Activated CD4-positive, alpha-beta T cell treated with anti-CD3 and anti-CD28 coated beads for 48 hours (primary cell): Measurements from ENCODE around the gene ASF1B.

Source experiments
- DNase-seq: peaks from one replicate; pipeline ENCODE4 v3.0.0-alpha.2; 2020

ASF1B gene

DNA sequence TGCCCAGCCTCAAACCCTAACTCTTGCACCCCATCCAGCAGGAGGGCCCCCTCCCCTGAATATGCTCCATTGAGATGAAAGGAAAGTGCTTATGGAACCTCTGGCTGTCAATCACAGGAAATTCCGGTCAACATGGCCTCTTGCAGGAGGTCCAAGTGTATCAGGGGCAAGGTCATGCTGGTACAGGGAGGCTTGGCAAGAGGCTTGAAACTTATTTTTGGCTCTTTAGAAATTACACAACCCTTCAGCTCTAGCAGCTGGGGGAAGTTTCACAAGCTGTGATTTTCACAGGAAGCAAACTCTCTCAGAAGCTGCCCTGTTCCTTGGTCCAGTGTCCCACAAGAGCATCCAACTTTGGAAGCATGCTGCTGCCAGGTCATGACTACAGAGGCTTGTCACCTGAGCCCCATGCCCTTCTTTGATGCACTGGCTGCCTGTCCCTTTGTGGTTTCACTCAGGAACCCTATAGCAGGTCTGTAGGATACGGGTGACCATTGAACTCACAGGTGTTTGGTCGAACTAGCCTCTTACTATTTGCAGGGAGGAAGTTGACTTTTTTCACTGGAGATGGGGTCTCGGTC, 8.4 kb downstream of the ASF1B start:
- DNase-seq, result no peak

DNA sequence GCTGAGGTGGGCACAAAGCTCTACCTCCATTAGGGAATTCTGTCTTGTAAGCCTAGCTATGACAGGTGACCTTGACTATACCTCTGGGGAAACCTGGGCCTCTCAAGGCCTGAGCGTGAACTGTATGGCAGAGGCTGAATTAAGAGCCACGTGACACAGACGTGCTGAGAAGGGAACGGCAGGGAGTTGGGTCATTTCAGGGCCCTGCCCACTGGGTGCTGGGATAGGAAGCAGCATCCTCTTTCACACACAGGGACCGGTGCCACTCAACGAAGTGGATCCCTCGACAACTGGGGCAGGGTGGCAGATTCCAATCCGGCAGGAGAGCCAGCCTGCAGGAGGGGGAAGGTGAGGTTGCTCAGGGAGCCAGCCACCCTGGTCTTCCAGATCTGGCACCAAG, 9.2 kb downstream of the ASF1B start:
- DNase-seq, result no peak

DNA sequence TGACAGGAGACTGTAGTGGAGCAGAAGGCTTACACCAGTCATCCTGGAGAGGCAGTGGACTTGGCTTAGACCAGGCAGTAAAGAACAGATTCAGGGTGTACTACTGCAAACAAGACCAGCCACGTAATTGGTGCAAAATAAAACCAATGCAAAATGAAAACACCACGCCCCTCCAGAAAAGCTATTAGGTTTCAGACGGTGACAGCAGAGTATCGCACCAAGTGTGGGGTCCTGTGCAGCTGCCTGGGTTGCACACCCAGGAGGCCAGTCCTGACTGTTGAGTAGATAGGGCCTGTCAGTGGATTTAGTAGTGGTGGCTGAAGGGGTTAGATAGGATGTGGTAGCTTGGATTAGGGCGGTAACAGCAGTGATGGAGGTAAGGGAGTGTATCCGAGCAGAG, 13.5 kb downstream of the ASF1B start:
- no peak for DNase-seq

DNA sequence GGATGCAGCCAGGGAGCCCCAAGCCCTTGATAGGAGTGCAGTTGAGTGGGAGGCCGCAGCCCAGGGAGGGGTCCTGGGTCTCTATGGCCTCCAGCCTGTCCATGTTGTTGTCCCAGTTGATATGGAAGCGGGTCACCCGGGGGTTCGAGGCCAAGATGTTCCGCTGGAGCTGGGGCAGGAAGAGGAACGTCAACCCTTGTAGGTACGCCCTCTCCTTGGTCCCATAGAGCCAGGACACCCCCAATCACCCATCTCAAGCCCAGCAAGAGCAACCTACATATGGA, 15.9 kb downstream of the ASF1B start:
- no peak for DNase-seq

DNA sequence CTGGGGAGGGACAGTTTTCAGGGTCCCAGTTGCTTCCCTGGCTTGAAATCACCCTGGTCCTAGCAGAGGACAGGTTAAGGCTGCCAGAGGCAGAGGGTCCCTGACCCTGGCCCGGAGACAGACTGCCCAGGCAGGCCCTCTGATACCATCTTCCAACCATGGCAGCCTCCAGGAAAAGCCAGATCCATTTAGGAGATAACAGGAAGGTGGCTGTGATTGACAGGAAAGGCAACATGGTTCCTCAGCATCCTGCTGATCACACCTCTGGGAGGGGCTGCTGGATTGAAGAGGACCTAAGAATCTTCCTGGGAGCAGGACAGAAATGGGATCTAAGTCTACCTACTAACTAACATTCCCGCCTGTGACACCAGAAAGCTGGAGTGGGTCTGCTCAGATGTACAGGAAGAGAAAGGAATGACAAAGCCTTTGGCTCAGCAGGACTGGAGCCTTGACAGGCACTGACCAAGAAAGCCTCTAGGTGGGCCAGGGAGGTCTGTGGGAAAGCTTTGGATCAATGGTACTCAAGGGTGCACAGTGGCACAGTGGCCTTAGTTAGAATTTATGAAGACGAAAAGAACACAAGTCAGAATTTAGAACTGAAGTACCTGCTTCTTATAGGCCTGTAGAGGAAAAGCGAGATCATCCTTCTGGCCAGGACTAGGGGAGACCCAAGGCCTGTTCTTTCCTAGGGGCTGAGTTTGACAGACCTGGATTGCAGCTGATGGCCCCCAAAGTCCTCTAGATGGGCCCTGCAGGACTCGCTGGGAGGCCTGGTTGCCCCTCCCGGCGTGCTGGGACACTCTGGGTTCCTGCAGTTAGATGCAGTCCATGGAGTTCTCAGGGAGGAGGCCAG, 16.5 kb downstream of the ASF1B start:
- DNase-seq, result no peak

DNA sequence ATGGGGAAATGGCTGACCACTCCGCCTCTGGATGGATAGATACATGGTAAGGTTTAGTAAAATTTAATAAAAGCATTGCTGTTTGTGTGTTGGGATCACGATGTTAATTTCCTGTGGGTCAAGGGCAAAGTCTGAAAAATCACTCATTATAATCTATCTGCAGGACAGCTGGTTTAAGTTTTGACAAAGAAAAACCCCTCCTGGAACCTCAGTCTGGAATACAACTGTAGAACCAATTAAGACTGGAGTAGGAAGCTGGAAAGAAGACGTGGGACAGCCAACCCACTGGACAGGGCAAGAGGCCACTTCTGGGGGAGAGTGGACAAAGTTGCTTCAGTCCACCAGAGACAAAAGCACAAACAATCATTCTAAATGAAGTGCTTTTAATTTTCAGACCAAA, 17.2 kb downstream of the ASF1B start:
- no peak for DNase-seq

DNA sequence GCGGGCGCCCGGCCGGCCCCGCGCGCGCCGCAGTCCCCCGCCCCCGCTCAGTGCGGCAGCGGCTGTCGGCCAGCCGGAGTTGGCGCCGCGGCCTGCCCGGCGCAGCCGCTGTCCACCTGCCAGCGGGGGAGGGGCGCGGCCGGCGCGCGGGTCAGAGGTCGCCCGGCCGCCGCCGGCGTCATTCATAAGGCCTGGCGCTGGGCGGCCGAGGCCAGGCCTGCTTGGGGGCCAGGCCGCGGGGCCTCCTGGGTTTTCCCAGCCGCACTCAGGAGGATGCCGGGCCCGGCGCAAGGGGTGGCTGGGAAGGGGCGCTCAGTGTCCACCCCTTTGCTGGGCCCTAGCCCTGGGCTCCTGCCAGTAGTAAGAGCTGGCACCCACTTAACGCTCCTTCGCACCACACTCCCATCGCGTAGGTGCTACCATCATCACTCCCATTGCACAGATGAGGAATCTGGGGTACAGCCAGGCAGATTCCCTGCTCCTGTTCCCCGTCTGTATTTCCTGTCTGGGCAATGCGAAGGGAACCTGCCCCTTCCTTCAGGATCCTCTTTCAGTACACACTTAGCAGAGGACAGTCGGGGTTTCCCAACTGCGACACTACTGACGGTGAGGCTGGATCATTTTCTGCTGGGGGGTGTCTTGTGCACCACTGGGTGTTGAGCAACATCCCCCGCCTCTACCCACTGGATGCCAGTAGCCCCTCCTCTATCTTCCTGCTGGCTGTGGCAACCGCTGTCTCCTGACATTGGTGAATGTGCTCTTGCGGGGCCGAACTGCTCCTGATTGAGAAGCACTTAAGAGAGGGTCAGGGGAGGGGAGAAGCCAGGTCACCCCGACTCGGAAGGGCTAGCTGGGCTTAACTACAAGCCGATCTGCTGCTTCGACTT, 18.0 kb downstream of the ASF1B start:
- peak; percentile 35 for DNase-seq

DNA sequence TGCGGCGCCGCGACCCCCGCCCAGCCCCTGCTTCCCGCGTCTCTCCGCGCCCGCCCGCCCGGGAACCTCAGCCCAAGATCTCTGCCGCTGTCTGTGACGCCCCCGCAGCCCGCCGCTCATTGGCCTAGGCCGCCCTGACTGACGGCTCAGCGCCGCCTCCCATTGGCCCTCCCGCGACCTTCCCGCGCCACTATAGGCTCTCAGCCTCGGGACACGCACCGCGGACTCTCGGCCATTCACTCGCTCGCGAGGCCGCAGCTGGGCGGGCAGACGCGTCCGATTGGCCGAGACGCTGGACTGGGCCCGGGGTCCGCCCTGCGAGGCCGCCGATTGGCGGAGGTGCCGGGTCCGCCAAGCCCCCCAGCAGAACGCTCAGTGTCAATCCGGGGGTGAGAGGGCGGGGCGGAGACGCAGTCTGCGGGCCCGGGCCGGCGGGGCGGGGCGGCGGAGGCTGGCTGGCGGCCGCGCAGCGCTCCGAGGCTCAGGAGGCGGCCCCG, 18.7 kb downstream of the ASF1B start, which contains the start of gene PRKACA:
Gene PRKACA, minus strand, starts transcription at position 95 of the 497 bp plus-strand sequence. CDS start 215 bp downstream, outside the sequence.
- peak; percentile 99 for DNase-seq

DNA sequence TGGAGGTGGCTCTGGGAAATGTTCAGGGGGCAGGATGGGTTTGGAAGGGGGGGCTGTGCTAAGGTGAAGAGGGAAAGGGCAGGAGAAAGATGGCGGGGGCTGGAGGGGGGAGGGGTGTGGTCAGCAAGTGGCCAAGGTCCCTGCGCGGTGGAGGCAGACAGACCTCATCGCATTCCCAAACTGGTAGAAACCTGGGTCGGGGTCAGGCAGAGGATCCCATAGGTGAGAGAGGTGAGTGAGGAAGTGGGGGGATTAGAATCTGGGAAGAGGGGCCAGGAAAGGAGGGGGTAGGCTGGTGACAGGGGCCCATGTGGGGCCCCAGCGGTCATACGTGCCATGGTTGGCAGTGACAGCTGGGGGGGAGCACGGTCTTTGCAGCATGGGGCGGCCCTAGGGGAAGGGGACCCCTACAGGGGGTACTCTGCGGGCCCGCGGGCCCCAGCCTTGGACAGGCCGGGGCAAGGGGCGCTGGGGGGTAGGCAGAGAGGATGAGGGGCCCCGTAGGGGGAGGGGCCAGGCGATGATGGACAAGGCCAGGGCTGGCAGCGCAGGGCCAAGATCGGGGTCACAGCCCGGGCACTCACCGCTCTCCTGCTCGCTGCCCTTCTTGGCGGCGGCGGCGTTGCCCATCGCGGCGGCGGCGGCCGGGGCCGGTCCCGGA, 19.3 kb downstream of the ASF1B start:
- DNase-seq, result peak; percentile 16

DNA sequence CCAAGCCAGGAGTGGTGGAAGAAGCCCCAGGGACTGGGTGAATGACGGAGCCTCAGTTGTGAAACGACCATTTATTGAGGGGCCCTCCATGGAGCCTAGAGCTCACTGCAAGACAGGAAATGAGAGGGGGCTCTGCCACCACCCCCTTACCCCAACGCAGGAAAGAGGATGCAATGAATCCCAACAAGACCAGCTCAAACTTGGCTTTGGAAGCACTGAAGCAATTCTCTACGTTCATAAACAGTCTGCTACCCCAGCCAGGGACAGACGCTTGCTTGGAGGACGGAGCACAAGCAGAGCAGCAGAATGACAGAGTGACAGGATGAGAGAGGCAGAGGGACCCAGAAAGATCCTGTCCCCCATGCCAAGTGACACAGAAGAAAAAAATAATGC, 19.9 kb downstream of the ASF1B start:
- DNase-seq, result no peak

DNA sequence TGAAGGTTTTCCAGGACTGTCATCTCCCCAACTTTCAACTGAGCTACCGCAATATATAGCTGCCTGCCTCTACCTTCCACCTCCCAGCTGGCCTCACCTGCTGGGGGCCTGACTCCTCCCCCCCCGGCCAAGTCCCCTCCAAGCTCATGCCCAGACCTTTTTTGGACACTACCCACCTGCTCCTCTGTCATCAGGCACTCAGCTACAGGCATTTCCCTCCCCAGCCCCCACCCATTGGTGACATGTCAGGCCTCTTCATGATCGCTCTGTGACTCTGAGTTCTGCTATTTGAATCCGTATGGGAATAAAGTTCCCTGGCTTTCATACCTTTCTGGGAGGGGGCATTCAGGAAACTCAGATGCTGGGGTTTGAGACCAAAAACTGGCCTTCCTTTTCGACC, 20.6 kb downstream of the ASF1B start:
- DNase-seq, result no peak

DNA sequence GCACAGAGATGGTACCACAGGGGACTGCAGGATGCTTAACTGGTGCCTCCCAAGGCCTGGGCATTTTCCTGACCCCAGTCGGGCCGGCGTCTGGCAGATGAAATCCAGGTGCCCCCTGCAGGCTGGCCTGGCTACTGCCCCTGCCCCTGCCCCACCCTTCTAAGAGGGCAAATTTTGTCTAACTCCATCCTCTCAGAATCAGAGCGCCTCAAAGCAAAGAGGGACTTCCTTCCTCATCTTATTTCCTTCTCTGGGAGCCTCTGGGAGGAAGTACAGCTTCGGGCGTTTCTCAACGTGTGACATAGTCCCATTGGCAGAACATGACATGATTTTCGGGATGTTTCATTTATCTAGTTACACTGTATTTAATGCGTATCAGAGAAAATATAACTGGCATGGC, 21.5 kb downstream of the ASF1B start:
- peak; percentile 70 for DNase-seq

DNA sequence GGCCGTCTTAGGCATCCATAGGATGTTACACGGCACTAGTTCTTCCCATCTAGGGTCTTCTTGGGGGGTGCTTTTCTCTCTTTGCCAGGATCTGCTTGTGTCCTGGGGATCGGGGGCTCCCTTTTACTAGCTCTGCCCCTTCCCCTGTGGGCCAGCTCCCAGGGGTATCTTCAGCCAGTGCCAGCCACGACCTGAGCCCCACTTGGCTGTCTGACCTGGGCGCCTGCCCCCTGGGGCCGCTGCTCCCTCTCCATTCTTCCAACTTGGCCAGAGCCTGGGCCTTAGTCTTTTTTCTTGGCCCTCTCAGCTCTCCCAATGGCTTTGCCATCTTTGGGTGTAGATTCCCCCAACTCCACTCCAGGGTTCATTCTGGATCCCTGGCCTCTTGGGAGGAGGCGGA, 21.9 kb downstream of the ASF1B start:
- DNase-seq, result no peak

DNA sequence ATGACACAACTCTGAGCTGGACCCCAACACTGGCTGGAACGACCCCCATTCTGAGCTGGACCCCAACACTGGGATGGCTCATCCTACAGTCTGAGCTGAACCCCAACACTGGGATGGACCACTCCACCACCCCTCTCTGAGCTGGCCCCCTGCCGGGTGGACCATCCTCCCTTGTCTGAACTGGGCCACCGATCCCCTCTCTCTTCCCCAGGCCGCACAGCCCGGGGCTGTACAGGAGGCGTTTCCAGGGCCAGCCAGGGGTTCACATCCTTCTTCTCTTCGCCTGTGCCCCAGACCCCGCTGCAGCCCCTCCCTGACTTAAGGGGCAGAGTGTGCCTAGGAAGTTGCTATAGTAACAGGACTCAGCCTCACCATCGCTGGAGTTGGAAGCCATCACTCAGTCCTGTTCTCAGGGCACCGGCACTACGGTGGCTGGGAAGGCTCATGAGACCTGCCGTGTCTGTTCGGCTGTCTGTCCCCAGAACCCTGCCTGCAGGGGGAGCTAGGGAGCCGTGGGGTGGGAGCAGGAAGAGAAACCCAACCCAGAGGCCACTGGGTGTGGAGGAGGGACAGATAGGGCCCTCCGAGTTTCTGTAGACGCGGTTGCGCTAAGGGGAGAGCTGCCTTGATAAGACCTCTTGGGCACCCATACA, 22.5 kb downstream of the ASF1B start:
- DNase-seq, result peak; percentile 81

DNA sequence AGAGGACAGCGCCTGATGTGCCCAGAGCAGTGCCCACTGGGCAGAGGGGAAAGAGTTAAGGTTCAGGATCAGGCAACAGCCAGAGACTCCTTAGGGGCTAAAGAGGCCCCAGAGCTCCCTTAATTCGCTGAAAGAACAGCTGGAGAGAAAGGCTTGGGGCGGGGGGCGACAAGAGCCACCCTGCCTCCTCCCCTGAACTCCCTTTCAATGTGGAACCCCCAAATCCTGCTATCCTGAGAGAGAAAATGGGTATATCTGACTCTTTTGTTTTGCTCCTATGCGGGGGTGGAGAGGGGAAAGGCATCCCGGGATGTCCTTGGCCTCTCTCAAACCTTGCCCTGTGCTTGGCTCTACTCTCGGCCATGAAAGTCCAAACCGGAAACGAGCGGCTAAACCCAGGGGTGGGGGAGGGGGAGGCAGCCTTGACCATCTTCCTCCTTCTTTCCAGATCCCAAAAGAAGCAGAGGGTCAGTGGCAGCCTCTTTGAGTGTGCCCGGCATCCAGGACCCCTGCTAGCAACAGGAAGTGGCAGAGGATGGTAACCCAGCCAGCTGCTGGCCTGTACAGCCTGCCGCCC, 23.5 kb downstream of the ASF1B start:
- no peak for DNase-seq

DNA sequence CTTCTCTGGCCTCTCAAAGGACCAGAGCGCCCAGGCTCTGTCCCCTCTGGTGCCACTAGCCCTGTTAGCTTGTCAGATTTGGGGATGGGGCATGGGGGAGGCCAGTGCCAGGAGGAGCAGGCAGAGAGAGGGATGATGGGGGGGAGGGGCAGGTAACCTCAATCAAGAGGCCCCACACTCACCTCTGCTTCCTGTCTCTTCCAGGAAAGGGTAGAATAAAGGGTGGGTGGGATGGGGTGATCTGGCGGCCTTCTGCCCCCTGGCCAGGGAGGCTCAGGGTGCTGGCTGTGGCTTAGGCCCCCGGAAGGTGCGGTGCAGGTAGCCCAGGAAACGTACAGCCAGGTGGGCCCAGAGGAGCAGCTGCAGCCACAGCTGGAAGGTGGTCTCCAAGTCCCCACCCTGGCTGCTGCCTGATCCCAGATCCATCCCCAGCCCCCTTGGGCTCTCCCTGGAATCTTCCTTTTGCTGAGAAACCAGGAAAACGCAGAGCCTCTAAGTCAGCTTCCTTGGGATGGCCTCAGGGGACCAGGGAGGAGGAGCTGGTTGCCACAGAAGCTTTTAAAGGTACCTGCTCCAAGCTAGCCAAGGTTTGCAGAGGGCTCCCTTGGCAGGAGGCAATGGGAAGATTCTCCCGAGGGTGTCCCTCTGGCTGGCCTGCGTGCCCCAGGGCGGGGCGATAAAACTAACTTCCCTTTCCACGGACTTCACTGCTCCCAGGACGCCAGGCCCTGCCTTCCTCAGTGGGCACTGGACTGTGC, 24.2 kb downstream of the ASF1B start:
- no peak for DNase-seq

DNA sequence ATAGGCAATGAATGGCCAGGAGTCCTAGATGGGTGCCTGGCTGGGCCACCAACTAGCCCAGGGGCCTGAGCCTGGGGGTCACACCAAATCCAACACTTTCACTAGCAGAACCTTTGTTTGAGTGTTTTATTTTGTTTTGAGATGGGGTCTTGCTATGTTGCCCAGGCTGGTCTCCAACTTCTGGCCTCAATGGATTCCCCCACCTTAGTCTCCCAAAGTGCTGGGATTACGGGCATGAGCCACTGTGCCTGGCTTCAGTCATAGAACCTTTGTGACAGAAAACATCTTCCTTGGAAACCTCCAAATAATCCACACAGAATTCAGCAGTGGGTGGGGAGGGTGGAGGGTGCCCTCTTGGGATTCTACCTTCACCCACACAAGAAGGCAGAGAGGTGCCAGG, 24.9 kb downstream of the ASF1B start:
- no peak for DNase-seq

DNA sequence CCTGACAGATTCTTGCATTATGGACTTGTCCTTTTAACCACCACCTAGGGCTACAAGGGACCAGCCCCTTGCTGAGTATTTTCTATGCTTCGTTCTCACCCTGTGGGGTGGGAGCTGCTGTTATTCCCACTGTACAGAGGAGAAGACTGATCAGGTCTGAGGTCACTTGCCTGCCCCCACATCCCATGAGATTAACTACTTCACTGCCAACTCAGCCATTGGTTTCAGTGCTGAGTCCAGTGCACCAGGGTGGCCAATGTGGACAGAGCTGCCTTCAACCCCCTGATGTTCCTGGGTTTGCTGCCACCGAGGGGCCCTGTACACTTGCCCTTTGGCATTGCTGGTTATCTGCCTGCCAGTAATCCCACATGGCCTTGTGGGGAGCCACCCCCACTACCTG, 25.7 kb downstream of the ASF1B start:
- DNase-seq, result no peak

DNA sequence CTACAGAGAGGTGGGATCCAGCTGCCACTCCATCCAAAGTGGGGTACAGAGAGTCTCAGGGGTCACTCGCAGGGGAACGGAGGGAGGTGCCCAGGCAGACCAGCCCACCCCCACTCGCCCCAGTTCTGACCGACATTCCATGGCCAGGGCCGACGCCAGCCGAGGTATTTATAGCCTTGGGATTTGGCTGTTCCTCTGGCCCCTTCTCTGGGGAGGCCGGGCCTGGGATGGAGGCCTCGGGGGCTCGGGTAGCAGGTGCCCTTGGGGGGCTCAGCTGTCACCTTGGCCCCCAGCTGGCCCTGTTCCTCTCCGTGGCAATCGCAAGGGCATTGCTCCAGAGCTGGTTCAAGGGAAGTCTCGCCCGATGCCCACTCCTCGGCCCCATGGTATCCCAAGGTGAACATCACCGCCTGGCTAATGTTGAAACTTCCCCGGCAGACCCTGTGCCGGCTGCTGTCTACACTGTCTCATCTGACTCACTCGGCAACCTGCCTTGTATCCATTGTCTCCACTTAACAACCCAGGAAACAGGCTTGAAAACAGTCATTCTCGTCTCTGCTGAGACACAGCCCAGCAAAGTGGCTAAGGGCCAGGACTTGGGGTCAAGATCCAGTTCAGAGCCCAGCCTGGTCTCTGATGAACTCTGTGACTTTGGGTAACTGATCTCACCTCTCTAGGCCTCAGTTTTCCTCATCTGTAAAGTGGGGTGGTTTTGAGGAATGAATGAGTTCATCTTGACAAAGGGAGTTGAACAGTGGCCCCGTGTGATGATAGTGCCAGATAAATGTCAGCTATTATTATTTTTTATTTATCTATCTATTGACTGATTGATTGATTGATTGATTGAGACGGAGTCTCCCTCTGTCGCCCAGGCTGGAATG, 28.6 kb downstream of the ASF1B start:
- DNase-seq, result no peak

DNA sequence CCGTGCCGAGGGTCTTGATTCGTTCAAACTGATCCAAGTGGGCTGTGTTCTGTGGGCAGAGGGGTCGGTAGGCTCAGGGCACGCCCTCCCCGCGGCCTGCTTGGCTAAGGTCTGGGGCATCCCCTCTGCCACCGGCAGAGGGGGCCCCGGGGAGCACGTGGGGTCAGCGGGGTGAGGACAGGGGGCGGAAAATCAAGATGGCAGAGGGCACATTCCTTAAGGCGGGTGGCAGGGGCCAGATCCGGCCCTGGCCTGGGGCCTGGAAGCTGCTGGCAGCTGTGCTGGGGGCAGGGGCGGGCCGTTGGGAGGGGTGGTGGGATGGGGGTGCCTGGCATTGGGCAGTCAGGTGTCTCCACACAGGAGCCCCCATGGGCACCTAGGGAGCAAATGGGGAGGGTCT, 29.5 kb downstream of the ASF1B start:
- no peak for DNase-seq
